Measurements from ENCODE around the gene SLC2A10. TPM values are rescaled to one million over a fixed set of nuclear protein-coding genes. Genes with fewer than 3 reads are reported as not detected.

The SLC2A10 gene
- total and polyA plus RNA-seq, 2 experiments from 2014 or later: 9.9 to 15.6 TPM

DNA sequence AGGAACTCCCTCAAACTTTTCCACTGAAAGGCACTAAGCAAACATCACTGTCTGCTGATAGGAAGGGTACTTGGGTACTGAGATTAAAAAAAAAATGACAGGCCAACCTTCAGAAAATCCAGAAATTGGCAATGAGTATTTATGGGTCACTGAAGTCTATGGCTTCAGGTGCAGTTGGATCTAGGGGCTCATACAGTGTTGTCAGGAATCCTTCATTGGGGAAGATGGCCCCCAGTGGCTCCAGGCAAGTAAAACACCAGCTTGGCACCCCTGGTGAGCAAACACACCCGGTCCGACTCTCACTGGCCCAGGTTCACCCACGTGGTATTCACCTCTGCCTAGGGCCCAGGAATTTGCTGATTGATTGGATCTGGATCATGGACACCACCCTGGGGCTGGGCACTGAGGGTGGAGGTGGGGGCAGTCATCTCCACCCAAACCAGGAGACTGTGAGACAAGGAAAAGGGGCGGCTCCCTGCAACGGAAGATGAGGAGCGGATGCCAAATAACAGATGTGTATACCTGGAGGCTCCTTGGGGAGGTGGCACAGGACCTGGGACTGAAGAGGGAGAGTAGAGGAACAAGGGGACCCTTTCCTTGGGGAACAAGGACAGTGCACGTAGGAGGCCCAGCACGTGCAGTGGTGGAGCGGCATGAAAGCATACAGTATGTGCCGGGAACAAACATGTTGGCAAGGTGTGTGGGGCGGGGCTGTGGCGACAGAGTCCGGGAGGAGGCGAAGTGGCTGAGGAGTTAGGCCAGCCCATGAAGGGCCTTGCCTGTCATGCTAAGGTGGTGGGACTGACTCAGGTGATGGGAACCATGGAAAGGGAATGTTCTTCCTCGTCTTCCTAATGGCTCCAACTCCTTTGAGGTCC lies 4.7 kb downstream of the SLC2A10 start:
- H3K27ac ChIP-seq: no peak overlapping the region
- H3K27me3 ChIP-seq: no peaks in the 10 kb centered on the region
- H3K36me3 ChIP-seq: no peaks in the 10 kb centered on the region
- TF ChIP-seq, protein P1, sequence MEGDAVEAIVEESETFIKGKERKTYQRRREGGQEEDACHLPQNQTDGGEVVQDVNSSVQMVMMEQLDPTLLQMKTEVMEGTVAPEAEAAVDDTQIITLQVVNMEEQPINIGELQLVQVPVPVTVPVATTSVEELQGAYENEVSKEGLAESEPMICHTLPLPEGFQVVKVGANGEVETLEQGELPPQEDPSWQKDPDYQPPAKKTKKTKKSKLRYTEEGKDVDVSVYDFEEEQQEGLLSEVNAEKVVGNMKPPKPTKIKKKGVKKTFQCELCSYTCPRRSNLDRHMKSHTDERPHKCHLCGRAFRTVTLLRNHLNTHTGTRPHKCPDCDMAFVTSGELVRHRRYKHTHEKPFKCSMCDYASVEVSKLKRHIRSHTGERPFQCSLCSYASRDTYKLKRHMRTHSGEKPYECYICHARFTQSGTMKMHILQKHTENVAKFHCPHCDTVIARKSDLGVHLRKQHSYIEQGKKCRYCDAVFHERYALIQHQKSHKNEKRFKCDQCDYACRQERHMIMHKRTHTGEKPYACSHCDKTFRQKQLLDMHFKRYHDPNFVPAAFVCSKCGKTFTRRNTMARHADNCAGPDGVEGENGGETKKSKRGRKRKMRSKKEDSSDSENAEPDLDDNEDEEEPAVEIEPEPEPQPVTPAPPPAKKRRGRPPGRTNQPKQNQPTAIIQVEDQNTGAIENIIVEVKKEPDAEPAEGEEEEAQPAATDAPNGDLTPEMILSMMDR (IDR thresholded peaks at IDR 0.05; ENCODE audit: low read depth, low read length): no peak
- no peaks in the 10 kb centered on the region for H3K4me1 ChIP-seq (ENCODE audit: low read depth)
- no peak overlapping the region for H3K4me3 ChIP-seq
- no peak for DNase-seq (ENCODE audit: low read depth in 1 of 2, low spot score in 1 of 2)
- no peaks in the 10 kb centered on the region for H3K9me3 ChIP-seq (ENCODE audit: low read depth)

DNA sequence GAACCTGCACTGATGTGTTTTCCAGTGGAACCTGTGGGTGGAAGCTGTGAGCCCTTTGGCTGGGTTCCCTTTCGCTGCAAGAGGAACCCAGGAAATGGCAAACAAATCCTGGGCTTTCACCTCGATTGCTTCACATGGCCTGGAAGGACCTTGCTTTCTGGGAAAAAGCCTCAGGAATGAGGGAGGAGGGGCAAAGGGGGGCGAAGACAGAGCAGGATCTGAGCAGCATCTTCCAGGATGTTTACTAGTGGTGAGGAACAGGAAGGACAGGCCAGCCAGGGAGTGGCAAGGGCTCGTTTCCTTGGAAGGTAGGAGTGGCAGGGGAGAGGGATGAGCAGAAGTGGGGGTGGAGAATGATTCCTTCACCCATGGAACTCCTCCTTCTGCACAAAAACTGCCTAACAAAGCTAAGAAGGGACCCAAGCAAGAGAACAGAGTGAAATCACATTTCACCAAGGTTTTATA lies 5.9 kb downstream of the SLC2A10 start:
- H3K4me3 ChIP-seq: no peak overlapping the region
- DNase-seq (ENCODE audit: low read depth in 1 of 2, low spot score in 1 of 2): peak in 1 of 2 donors; percentile 92
- no peaks in the 10 kb centered on the region for H3K9me3 ChIP-seq (ENCODE audit: low read depth)
- no peaks in the 10 kb centered on the region for H3K4me1 ChIP-seq (ENCODE audit: low read depth)
- no peaks in the 10 kb centered on the region for H3K36me3 ChIP-seq
- H3K27ac ChIP-seq: no peak overlapping the region
- TF ChIP-seq, protein P1 (IDR thresholded peaks at IDR 0.05; ENCODE audit: low read depth, low read length): peak; percentile 4
- no peaks in the 10 kb centered on the region for H3K27me3 ChIP-seq

DNA sequence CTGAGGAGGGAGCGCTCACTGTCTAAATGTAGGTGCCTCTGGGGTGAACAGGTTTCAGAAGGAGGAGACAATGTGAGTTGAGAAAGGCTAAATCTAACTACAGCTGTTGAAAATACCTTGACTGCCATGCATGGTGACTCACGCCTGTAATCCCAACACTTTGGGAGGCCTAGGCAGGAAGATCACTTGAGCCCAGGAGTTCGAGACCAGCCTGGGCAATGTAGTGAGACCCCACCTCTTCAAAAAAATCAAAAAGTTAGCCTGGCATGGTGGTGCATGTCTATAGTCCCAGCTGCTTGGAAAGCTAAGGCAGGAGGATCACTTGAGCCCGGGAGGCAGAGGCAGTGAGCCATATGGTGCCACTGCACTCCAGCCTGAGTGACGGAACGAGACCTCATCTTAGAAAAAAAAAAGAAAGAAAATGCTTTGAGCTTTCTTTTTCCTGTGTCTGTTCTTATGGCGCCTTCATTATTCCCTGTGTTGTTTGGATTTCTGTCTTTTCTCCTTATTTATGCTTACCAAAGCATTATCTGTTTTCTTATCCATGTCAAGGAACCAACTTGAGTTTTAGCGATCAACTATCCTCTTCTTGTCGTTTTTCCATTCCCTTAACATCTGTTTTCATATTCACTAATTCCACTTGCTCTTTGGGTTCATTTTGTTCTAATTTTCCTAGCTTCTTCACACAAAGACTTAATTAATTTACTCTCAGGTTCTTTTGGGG lies 8.5 kb downstream of the SLC2A10 start:
- no peaks in the 10 kb centered on the region for H3K9me3 ChIP-seq (ENCODE audit: low read depth)
- TF ChIP-seq, protein P1 (IDR thresholded peaks at IDR 0.05; ENCODE audit: low read depth, low read length): no peak
- no peak overlapping the region for H3K27ac ChIP-seq
- H3K4me1 ChIP-seq (ENCODE audit: low read depth): no peaks in the 10 kb centered on the region
- H3K27me3 ChIP-seq: no peaks in the 10 kb centered on the region
- no peaks in the 10 kb centered on the region for H3K36me3 ChIP-seq
- no peak for DNase-seq (ENCODE audit: low read depth in 1 of 2, low spot score in 1 of 2)
- H3K4me3 ChIP-seq: no peak overlapping the region

DNA sequence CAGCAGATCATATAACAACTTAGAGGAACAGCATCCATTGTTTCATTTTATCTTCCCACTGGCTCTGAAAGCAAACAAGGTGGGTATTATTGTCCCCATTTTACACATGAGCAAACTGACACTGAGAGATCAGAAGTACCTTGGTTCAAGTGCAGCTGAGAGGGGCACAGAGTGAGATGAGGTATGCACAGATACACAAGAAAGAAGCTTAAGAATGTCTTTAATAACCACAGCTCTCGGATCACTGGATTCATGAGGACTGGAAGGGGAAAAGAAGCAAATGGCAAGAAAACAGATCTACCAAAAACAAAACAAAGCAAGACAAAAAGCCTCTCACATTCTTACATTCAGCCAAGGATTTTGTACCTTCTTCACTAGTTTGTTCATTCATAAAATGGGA lies 10.6 kb downstream of the SLC2A10 start:
- H3K36me3 ChIP-seq: no peaks in the 10 kb centered on the region
- no peak for DNase-seq (ENCODE audit: low read depth in 1 of 2, low spot score in 1 of 2)
- no peak overlapping the region for H3K4me3 ChIP-seq
- H3K27me3 ChIP-seq: no peaks in the 10 kb centered on the region
- H3K9me3 ChIP-seq (ENCODE audit: low read depth): no peaks in the 10 kb centered on the region
- no peaks in the 10 kb centered on the region for H3K4me1 ChIP-seq (ENCODE audit: low read depth)
- no peak overlapping the region for H3K27ac ChIP-seq
- TF ChIP-seq, protein P1 (IDR thresholded peaks at IDR 0.05; ENCODE audit: low read depth, low read length): no peak

DNA sequence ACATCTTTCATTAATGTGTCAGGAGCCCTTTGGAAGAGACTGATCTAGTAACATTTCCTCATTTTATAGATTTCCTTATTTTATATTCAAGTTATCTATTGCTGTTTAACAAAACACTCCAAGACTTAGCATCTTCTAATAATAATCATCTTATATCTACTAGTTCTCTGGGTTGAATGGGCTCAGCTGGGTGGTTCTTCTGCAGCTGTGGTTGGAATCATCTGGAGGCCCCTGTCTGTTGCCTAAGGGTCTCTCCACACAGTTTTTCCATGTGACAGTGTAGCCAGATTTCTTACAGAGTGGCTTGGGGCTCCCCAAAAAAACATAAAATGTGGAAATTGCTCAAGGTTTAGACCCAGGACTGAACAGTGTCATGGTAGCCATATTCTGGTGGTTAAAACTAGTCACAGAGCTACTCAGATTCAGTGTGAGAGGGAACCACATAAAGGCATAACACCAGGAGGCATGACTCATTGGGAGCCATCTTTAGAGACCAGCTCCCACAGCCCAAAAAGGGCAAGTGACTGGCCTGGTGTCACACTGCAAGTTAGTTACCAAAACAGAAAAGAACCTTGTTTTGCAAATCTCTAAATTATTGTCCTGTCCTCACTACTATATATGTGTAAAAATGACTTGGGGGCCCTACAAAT lies 11.5 kb downstream of the SLC2A10 start:
- Histone ChIP-seq H3K4me1 (ENCODE audit: low read depth) (no peaks in the 10 kb centered on the region), H3K27me3 (no peaks in the 10 kb centered on the region), H3K4me3 (no peak overlapping the region), H3K27ac (no peak overlapping the region), H3K36me3 (no peaks in the 10 kb centered on the region), H3K9me3 (ENCODE audit: low read depth) (no peaks in the 10 kb centered on the region)
- TF ChIP-seq, protein P1 (IDR thresholded peaks at IDR 0.05; ENCODE audit: low read depth, low read length): no peak
- DNase-seq (ENCODE audit: low read depth in 1 of 2, low spot score in 1 of 2): no peak

Measured in cardiac muscle cell (in vitro differentiated cells and primary cell).